Skeletal muscle satellite cell (primary cell): ENCODE measurements around the gene SORCS2.

Experiments
- H3K27me3 ChIP-seq: 2 replicates; pipeline ENCODE4 v1.7.0; 2013; ENCODE audit warnings: low read length; ENCODE audit not compliant: control insufficient read depth, insufficient read depth
- H3K36me3 ChIP-seq: 2 replicates; pipeline ENCODE4 v1.7.0; 2013; ENCODE audit warnings: mild to moderate bottlenecking, control low read depth, low read length; ENCODE audit not compliant: insufficient read depth
- H3K4me1 ChIP-seq: 2 replicates; pipeline ENCODE4 v1.7.0; 2013; ENCODE audit warnings: low read length; ENCODE audit not compliant: control insufficient read depth, insufficient read depth
- H3K4me2 ChIP-seq: 2 replicates; pipeline ENCODE4 v1.7.0; 2013; ENCODE audit warnings: mild to moderate bottlenecking, low read length
- H3K4me3 ChIP-seq: 2 replicates; pipeline ENCODE4 v1.7.0; 2013; ENCODE audit warnings: low read length
- H3K9ac ChIP-seq: 2 replicates; pipeline ENCODE4 v1.7.0; 2013; ENCODE audit warnings: mild to moderate bottlenecking, low read depth, low read length, moderate library complexity
- H3K9me3 ChIP-seq: replicated peaks from 2 replicates; pipeline ENCODE4 v1.7.0; 2013; ENCODE audit warnings: mild to moderate bottlenecking, control low read depth, low read length

The SORCS2 gene

DNA sequence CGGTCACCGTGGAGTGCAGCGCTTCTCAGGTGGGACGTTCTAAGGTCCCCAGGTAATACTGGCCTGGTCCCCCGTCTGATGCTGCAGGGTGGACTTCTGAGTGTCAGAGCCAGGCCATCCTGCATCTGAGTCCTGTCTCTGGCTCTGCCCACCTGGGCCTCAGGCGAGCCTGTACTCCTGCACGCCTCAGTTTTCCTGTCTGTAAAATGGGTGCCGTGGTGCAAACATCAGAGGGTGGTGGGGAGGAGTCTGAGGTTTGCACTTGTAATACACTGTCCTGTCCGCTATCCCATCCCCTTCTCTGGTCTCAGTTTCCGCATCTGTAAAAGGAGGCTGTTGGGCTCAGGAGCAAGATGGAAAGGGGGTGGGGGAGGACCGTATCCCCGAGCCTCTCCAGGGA is 41.3 kb downstream of the SORCS2 start:
- peaks cover 4% of the 10 kb centered on the region for H3K9me3 ChIP-seq
- no peaks in the 10 kb centered on the region for H3K4me1 ChIP-seq
- no peak overlapping the region for H3K9ac ChIP-seq
- H3K27me3 ChIP-seq: peaks cover 4% of the 10 kb centered on the region
- no peak overlapping the region for H3K4me2 ChIP-seq
- no peaks in the 10 kb centered on the region for H3K36me3 ChIP-seq
- H3K4me3 ChIP-seq: no peak overlapping the region

DNA sequence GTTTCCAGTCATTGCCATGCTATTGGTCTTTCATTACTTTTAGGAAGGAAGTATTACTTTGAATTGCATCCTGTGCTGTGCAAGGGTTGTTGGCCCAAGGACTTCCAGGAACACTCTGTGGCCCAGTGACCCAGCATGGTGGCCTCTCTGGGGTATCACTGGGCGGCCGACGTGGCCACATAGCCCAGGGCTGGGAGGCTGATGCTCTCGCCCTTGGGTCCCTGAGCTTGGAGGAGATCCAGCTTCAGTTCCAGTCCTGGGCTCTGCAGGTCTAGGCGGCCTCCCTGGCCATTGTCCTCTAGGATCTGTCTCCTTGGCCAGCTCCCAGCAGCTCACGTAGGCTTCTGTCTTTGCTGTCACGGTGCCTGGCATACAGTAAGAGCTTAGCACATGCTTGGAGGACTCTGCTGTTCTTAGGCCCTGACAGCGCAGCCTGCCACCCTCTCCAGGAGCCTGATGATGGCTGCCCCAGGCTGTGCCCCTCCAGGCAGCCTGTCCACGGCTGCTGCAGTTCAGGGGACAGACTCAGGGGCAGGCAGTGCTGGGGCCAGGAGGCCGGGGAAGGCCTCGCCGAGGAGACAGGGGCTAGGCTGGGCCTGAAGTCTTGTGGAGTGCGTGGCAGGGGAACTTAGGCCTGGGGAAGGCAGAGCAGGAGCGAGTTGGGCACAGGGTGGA is 42.2 kb downstream of the SORCS2 start:
- H3K4me1 ChIP-seq: no peaks in the 10 kb centered on the region
- H3K4me3 ChIP-seq: no peak overlapping the region
- no peak overlapping the region for H3K4me2 ChIP-seq
- H3K9ac ChIP-seq: no peak overlapping the region
- H3K27me3 ChIP-seq: peaks cover under 1% of the 10 kb centered on the region
- peaks cover 6% of the 10 kb centered on the region for H3K9me3 ChIP-seq
- no peaks in the 10 kb centered on the region for H3K36me3 ChIP-seq

GRCh38 chr4:7235030-7235380 is 42.7 kb downstream of the SORCS2 start:
- H3K27me3 ChIP-seq: no peaks in the 10 kb centered on the region
- no peak overlapping the region for H3K9ac ChIP-seq
- H3K9me3 ChIP-seq: peaks cover 6% of the 10 kb centered on the region
- H3K4me2 ChIP-seq: no peak overlapping the region
- no peaks in the 10 kb centered on the region for H3K4me1 ChIP-seq
- no peak overlapping the region for H3K4me3 ChIP-seq
- no peaks in the 10 kb centered on the region for H3K36me3 ChIP-seq

DNA sequence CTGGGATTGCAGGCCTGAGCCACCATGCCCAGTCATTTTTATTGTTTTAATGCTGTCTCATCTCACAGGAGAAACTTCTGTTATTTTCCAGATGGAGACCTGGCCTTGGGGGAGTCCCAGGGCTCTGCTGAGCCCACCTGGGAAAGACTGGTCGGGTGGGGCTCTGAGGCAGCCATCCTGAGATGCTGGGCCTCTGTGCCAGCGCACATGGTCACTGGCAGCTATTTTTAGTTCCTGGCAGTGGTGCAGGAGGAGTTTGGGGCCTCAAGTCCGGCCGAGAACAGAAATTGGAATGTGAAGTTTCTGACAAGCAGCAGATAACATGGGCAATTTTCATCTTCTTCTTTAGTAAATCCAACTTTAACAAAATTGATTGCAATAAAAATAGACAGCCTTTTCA is 44.5 kb downstream of the SORCS2 start:
- Histone ChIP-seq H3K4me2 (no peak overlapping the region), H3K36me3 (no peaks in the 10 kb centered on the region), H3K9ac (no peak overlapping the region), H3K9me3 (peaks cover 6% of the 10 kb centered on the region), H3K4me1 (no peaks in the 10 kb centered on the region), H3K27me3 (peaks cover 2% of the 10 kb centered on the region), H3K4me3 (no peak overlapping the region)

GRCh38 chr4:7237873-7238272 is 45.5 kb downstream of the SORCS2 start:
- no peak overlapping the region for H3K4me3 ChIP-seq
- no peaks in the 10 kb centered on the region for H3K36me3 ChIP-seq
- H3K9ac ChIP-seq: no peak overlapping the region
- peaks cover 6% of the 10 kb centered on the region for H3K9me3 ChIP-seq
- peaks cover 2% of the 10 kb centered on the region for H3K27me3 ChIP-seq
- H3K4me2 ChIP-seq: no peak overlapping the region
- no peaks in the 10 kb centered on the region for H3K4me1 ChIP-seq

GRCh38 chr4:7238300-7238960 is 46.1 kb downstream of the SORCS2 start:
- Histone ChIP-seq H3K27me3 (peaks cover 8% of the 10 kb centered on the region), H3K9ac (no peak overlapping the region), H3K9me3 (peaks cover 6% of the 10 kb centered on the region), H3K4me3 (no peak overlapping the region), H3K36me3 (no peaks in the 10 kb centered on the region), H3K4me2 (no peak overlapping the region), H3K4me1 (no peaks in the 10 kb centered on the region)

DNA sequence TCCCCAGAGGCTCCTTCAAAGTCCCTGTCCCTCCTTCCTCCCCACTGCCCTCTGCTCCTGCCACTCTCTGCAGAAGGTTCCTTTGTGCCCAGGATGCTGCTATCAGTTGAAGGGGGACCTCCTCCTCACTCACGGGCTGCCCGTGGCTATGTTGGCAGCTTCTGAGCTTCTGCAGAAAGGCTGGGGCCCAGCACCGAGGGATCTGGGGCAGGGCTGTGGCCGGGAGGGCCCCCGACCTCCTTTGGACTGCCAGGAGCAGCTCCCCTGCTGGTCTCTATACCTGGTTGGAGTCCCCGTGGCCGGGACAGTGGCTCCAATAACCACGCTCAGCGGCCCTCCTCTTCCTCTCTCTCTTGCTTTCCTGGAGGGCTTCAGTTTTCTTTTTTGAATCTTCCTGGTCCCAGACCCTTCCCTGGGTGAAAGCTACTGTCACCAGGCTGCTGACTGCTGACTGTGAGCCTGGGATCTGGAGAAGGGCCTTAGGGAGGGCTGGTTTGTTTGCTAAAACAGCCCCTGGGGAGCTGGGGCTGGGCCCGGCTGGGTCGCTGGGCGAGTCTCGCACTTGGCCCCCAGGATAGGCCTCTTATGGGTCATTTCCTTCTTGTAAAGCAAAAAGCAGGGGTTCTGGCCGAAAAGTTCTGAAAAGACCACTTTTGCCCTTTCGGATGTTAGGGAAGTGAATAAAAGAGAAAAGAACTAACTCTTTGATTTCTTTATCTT is 46.9 kb downstream of the SORCS2 start:
- no peaks in the 10 kb centered on the region for H3K4me1 ChIP-seq
- peaks cover 6% of the 10 kb centered on the region for H3K9me3 ChIP-seq
- H3K36me3 ChIP-seq: no peaks in the 10 kb centered on the region
- H3K4me3 ChIP-seq: no peak overlapping the region
- H3K27me3 ChIP-seq: peaks cover 16% of the 10 kb centered on the region
- H3K4me2 ChIP-seq: no peak overlapping the region
- no peak overlapping the region for H3K9ac ChIP-seq

DNA sequence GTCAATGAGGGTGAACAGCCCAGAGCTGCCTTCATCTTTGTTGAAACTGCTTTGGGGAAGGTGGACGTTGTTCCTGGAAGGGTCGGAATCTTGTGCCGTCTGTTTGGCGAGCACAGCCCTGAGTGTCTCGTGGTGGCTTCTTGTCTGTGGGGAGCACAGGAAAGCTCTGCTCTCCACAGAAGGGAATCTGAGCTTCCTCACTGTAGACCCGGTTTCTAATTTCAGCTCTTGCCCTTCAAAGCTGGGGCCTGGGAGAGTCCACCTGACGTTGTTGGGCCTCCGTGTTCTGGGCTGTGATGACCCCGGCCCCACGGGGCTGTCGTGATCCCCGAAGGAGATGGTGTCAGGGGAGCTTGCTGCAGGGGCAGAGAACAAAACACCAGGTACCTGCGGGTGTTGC is 47.5 kb downstream of the SORCS2 start:
- H3K4me2 ChIP-seq: no peak overlapping the region
- peaks cover 16% of the 10 kb centered on the region for H3K27me3 ChIP-seq
- no peaks in the 10 kb centered on the region for H3K36me3 ChIP-seq
- no peak overlapping the region for H3K9ac ChIP-seq
- H3K4me1 ChIP-seq: no peaks in the 10 kb centered on the region
- H3K4me3 ChIP-seq: no peak overlapping the region
- H3K9me3 ChIP-seq: peaks cover 6% of the 10 kb centered on the region

GRCh38 chr4:7240306-7240705 is 48.0 kb downstream of the SORCS2 start:
- H3K9ac ChIP-seq: no peak overlapping the region
- H3K4me3 ChIP-seq: no peak overlapping the region
- H3K36me3 ChIP-seq: no peaks in the 10 kb centered on the region
- no peaks in the 10 kb centered on the region for H3K4me1 ChIP-seq
- H3K27me3 ChIP-seq: peaks cover 16% of the 10 kb centered on the region
- peaks cover 6% of the 10 kb centered on the region for H3K9me3 ChIP-seq
- no peak overlapping the region for H3K4me2 ChIP-seq

- Histone ChIP-seq H3K4me3 (no peak overlapping the region), H3K9me3 (peaks cover 6% of the 10 kb centered on the region), H3K4me1 (no peaks in the 10 kb centered on the region), H3K9ac (no peak overlapping the region), H3K27me3 (peaks cover 19% of the 10 kb centered on the region), H3K36me3 (no peaks in the 10 kb centered on the region), H3K4me2 (no peak overlapping the region)
Observed at GRCh38 chr4:7241597-7242125, 49.3 kb downstream of the SORCS2 start.

DNA sequence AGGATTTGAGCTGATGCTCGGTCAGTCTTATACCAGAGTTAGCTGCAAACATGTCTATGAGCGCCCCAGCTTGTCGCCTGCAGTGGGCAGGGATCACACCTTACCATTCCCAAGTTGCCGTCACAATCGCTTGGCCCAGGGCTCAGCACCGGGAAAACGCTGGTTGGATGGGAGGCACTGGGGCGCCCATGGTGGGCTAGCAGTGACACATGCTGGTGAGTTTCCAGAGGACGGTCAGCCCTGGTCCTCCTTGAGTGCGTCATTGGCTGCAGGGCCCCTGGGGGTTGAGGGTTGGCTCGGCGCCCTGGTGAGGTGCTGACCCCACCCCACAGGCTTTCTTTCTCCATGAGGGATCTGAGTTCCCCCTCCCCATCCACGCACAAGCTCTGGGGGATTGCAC is 50.4 kb downstream of the SORCS2 start:
- no peak overlapping the region for H3K4me2 ChIP-seq
- H3K27me3 ChIP-seq: peaks cover 19% of the 10 kb centered on the region
- no peak overlapping the region for H3K4me3 ChIP-seq
- H3K36me3 ChIP-seq: no peaks in the 10 kb centered on the region
- H3K9ac ChIP-seq: no peak overlapping the region
- H3K9me3 ChIP-seq: peaks cover 6% of the 10 kb centered on the region
- H3K4me1 ChIP-seq: no peaks in the 10 kb centered on the region
